DMS153 treated with DMSO at 0.1 percent for 48 hours (cell line): ENCODE measurements around the gene IQSEC1.

Experiments used
- DNase-seq: peaks from one replicate; lab custom pipeline; 2025; ENCODE audit not compliant: unreplicated experiment; lab: John Stamatoyannopoulos, UW

Gene IQSEC1

GRCh38 chr3:13107661-13108060 is 34.4 kb upstream of the IQSEC1 start:
- no peak for DNase-seq

- no peak for DNase-seq
Measured at GRCh38 chr3:13106308-13107001, 33.2 kb upstream of the IQSEC1 start.

- DNase-seq = no peak
Measured at GRCh38 chr3:13105896-13106250, 32.6 kb upstream of the IQSEC1 start.

- no peak for DNase-seq
Measured at GRCh38 chr3:13105181-13105895, 32.1 kb upstream of the IQSEC1 start.

- no peak for DNase-seq
Measured at GRCh38 chr3:13104511-13104910, 31.3 kb upstream of the IQSEC1 start.

GRCh38 chr3:13103416-13104058 is 30.3 kb upstream of the IQSEC1 start:
- no peak for DNase-seq

GRCh38 chr3:13102386-13103345 is 29.4 kb upstream of the IQSEC1 start:
- no peak for DNase-seq

- DNase-seq = no peak
Measured at GRCh38 chr3:13099707-13100106, 26.5 kb upstream of the IQSEC1 start.

- no peak for DNase-seq
Measured at GRCh38 chr3:13098192-13098988, 25.2 kb upstream of the IQSEC1 start.

- DNase-seq = no peak
Measured at GRCh38 chr3:13096356-13096755, 23.1 kb upstream of the IQSEC1 start.

- no peak for DNase-seq
Measured at GRCh38 chr3:13095408-13095937, 22.2 kb upstream of the IQSEC1 start.

GRCh38 chr3:13093687-13094086 is 20.5 kb upstream of the IQSEC1 start:
- DNase-seq = no peak

GRCh38 chr3:13092621-13093617 is 19.7 kb upstream of the IQSEC1 start:
- no peak for DNase-seq

GRCh38 chr3:13091898-13092611 is 18.8 kb upstream of the IQSEC1 start:
- DNase-seq = no peak

- no peak for DNase-seq
Measured at GRCh38 chr3:13088028-13089006, 15.1 kb upstream of the IQSEC1 start.

GRCh38 chr3:13087320-13087990 is 14.2 kb upstream of the IQSEC1 start:
- DNase-seq = no peak
